ENCODE measurements around the gene CTRB1. TPM values are rescaled to one million over a fixed set of nuclear protein-coding genes. Genes with fewer than 3 reads are reported as not detected.

The CTRB1 gene
- 15.0 TPM for total RNA-seq

DNA sequence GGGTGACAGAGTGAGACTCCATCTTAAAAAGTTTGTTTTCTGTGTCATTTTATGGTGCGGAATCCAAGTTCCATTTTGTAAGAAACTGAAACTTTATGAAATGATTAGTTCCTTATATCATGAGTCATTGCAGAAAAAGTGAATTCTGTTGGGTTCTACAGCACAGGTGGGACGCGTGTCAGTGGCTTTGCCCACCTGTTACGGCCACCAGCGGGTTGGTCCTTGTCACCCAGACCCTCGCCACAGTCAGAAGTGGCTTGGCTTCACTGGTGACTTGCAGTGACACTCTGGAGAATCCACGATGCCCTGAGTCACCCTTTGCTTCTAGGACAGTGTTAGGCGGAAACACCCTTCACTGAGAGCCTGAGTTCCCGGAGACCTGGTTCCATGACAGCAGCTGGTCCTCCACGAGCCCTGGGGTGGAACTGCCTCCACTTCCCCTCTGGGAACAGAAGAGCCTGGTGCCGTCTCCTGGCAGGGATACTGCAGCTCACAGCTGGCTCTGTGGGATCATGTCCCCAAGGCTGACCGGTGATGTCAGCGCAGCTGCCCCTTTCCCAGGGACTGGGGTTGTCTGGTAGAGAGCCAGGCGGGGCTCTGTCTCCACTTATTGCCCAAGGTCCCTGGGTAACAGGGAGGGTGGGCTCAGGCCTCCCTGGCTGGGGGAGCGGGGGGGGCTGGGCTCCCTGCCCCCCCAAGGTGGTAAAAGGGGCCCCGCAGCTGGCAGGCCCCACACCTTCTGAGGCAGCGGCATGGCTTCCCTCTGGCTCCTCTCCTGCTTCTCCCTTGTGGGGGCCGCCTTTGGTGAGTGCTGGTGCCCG, at the start of gene CTRB1:
Gene CTRB1 (plus strand): TSS at position 733 of the 821 bp plus-strand sequence. CDS start 20 bp downstream, at position 753.
- no peak for DNase-seq (ENCODE audit: low spot score)

DNA sequence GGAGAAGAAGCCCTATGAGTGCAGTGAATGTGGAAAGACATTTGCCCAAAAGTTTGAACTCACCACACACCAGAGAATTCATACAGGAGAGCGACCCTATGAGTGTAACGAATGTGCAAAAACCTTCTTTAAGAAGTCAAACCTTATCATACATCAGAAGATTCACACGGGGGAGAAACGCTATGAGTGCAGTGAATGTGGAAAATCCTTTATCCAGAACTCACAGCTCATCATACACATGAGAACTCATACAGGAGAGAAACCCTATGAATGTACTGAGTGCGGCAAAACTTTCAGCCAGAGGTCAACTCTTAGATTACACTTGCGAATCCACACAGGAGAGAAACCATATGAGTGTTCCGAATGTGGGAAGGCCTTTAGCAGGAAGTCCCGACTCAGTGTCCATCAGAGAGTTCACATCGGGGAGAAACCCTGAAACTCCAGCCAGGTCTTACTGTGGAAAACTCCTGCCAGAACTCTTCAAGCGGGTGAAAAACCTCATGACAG, 48.8 kb upstream of the CTRB1 start:
- no peak for DNase-seq (ENCODE audit: low spot score)

DNA sequence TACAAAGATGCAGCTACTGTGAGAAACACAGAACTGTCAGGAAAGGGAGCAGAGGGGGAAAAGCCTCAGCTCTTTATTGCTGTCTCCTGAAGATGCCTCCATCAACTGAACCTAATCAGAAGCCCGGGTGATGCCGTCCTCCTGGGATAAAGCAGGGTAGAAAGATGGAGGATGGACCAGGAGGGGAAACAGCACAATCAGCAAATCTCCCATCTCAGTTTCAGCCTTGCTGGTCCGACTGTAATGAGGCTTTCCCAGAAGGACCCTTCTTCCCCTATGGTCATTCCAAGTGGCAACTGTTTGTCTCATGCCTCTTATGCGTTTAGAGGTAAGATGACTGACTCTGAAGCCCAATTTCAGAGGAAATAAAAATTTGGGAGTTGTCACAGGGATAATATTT, 46.2 kb upstream of the CTRB1 start:
- no peak for DNase-seq (ENCODE audit: low spot score)

DNA sequence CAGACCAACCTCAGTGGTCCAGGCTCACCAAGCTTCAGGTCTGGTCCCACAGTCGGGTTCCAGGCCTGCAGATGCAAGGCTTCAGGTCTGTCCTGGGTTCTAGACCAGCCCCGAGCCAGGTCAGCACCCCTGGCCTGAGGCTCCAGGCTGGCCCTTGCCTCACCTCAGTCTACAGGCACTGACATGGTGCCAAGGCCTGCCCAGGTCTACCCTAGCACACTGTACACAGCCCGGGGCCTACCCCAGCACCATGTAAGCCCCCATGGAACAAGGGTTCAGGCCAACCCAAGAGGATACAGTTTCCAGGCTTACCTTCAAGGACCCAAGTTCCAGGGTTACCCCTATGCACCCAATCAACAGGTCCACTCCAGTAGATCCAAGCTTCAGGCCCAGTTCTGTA, 43.7 kb upstream of the CTRB1 start:
- DNase-seq (ENCODE audit: low spot score) = no peak

DNA sequence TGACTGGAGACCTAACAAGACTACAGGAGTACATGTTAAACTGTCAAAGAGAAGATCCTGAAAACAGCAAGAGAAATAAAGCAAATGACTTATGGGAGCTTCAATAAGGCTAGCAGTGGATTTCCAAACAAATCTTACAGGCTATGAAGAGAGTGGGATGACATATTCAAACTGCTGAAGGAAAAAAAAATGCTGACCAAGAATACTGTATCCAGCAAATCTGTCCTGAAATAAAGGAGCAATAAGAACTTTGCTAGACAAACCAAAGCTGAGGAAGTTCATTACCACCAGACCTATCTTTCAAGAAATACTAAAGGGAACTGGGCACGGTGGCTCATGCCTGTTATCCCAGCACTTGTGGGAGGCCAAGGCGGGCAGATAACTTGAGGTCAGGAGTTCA, 41.9 kb upstream of the CTRB1 start:
- DNase-seq (ENCODE audit: low spot score) = no peak

DNA sequence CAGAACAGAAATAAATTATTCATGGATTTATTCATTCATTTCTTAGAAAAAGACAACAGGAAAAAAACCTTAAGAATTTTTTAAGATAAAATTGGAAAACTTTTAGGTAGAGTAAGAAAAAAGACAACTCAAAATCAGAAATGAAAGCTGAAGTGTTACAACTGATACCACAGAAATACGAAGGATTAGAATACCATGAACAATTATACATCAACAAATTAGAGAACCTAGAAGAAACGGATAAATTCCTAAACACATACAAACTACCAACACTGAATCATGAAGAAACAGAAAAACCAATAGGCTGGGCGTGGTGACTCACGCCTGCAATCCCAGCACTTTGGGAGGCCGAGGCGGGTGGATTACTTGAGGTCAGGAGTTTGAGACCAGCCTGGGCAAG, 39.6 kb upstream of the CTRB1 start:
- DNase-seq (ENCODE audit: low spot score) = no peak

DNA sequence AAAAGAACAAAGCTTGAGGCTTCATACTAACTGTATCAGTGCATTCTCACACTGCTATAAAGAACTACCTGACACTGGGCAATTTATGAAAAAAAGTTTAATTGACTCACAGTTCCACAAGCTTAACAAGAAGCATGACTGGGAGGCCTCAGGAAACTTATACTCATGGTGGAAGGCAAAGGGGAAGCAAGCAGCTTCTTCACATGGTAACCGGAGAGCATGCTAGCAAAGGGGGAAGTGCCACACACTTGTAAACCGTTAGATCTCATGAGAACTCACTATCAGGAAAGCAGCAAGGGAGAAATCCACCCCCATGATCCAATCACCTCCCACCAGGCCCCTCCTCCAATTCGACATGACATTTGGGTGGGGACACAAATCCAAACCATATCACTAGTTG, 37.2 kb upstream of the CTRB1 start:
- DNase-seq (ENCODE audit: low spot score) = no peak

DNA sequence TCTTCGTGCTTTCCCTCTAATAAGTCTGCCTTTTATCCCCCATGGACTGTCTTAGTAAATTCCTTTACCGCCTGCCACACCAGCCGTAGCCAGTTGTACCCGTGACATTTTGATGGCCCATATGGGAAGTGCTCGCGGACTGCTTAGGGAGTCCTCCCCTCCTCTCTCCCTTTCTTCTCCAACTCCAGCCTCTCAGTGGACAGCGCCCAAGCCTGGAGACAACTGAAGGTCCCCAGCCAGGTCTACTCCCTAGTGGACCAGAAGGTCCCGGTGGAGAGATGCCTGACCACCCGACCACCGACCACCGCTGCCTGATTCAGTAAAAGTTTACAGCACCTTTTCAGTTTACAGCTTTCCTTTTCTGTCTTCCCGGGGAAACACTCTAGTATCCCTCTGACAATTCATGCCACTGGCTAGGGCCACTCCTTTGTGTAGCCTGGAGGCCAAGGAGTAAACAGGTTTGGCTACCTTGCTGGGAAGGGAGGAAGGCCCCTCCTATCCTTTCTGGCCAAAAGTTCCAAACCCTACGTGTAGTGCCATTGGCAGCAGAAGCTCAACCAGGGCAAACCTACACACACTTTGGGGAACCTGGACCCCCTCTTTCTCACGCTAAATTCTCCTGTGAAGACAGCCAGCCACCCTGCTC, 29.8 kb upstream of the CTRB1 start:
- DNase-seq (ENCODE audit: low spot score) = no peak

DNA sequence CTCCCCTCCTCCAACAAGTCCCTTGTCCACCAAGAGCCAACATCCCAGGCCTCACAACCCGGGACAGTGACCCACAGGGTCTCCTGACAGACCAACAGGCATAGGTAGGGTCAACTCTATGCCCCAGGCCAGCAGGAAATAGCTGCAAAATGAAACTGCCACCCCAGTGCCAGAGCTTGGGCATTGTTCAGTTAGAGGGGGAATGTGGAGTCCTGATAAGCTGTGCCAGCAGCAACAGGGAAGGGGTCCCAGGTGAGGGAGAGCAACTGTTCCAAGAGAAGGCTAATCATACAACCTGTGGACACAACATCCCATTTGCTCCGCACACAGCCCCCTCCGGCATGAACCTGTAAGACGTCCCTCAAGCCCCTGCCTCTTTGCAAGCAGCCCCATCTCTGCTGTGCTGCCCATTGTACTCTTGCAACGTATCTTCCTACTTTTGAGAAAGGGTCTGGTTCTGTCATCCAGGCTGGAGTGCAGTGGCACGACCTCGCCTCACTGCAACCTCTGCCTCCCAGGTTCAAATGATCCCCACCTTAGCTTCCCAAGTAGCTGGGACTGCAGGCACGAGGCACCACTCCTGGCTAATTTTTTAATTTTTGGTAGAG, 29.0 kb upstream of the CTRB1 start:
- DNase-seq (ENCODE audit: low spot score) = no peak

DNA sequence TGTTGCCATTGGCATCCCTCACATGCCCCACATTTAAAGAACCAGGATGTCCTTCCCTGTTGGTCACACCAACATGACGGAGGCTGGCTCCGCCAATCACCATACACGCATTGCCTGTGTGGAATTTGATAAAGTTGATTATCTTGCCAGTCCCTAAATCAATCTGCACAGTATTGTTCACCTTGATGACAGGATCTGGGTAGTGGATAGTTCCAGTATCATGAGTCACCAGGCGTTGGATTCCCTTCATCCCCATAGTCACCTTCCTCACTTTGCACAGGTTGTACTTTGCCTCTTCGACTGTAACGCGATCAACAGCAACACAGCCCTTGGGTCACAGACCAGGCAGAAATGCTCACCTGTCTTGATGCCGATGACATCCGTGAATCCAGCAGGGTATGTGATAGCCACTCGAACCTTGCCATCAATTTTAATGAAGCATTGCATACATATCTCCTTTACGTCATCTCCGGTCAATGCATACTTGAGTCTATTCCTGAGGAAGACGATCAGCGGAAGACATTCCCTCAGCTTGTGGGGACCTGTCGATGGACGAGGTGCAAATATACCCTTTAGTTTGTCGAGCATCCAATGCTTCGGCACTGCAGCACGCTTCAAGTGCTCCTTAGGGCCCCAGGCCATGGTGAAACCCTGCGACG, 26.1 kb upstream of the CTRB1 start:
- DNase-seq (ENCODE audit: low spot score) = peak; percentile 81

DNA sequence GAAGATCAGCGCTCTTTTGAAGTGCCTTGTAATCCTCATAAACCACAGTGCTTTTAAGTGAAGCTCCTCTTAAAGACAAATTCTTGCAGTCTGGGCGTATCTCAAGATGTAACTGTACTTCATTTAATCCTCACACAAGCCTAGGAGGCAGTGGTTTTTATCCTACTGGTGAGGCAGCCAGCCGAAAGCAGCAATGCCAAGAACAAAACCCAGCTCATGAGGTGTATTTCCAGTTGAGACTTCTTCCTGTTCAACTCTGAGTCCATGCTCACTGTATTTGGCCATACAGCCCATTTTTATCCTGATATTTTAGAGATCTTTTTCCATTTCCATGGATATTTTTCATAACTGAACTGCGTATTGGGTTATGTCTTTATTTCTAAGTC, 25.5 kb upstream of the CTRB1 start:
- no peak for DNase-seq (ENCODE audit: low spot score)

DNA sequence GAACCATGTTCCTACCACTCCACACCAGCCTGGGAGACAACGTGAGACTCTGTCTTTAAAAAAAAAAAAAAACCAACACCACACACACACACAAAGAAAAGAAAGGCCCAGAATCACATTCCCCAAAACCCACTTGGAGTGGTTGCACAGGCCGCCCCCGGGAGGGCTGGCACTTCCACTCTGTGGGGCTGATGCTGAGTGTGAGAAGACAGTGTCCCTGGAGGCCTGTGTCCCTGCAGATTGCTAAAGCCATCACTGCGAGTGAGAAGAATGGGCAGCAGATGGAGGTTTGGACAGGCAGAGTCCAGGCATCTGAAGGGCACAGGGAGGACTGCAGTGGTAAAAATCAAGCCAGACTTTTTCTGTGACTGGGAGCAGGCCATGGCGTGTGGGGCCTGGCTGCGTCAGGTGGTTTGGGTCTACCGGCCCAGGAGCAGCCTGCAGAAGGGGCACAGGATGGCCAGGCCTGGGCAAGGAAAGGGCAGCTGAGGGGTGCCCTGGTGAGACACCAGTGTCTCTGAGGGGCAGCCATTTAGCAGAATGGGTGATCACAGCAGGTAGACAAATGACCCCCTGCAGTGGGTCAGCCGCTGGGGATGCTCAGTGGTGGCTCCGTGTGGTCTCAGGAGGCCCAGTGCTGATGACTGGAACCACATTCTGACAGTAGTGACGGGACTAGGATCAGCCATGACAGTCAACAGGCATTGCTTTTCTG, 24.9 kb upstream of the CTRB1 start:
- DNase-seq (ENCODE audit: low spot score) = no peak

DNA sequence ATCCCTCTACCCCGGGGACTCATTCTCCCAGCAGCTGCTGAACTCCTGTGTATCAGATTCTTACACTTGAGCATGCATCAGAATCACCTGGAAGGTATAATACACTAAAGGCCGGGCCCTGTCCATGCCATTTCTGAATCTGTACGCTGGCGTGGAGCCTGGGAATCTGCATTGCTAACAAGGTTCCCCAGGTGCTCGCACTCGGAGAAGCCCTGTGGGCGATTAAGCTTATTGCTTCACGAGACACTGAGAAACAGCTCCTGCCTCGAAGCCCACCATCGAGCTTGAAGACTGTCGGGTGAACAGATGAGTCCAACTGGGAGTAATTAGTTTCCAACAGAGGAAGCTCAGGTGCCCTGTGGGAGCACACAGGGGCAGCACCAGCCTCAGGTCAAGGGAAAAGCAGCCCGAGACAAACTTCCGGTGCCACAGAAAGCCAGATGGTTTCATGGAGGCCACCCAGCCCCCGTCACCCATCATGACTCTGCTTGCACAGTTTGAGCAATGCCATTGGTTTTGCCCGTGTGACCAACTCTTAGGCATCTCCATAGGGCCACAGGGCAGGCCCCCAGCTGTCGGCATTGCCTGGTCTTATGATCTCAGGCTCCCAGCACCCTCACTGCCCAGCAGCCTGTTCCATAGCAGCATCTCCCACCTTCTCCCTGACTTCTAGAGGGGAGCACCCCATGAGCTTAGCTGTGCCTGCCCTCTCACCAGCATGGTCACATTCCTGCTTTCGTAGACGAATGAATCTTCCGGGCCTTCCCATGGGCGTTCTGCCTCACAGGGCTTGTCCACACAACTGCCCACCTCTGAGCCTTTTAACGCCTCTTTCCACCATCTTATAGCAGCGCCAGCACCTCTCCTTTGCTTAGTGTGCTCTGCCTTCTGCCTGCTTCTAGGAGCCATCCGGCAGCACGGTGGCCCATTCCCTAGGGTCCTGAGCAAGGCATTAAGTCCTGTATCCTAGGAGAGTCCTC, 22.7 kb upstream of the CTRB1 start:
- no peak for DNase-seq (ENCODE audit: low spot score)

DNA sequence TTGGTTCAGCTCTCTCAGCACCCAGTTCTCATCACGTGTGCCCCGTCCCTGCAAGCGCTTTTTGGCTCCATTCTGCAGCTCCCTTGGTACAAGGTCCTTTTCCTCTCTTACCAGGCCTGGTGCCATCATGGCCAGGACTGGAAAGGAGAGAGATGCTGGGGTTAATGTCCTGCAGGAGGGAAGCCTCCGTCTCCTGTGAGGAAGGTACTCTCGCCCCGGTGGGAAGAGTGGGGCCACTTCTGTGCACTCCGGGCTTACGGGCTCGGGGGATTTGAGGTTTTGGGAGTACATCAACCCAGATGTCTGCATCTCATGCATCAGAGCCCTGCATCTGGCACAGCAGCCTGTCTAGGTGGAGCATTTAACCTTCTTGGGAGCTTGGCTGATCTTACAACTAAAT, 22.0 kb upstream of the CTRB1 start:
- DNase-seq (ENCODE audit: low spot score) = no peak

DNA sequence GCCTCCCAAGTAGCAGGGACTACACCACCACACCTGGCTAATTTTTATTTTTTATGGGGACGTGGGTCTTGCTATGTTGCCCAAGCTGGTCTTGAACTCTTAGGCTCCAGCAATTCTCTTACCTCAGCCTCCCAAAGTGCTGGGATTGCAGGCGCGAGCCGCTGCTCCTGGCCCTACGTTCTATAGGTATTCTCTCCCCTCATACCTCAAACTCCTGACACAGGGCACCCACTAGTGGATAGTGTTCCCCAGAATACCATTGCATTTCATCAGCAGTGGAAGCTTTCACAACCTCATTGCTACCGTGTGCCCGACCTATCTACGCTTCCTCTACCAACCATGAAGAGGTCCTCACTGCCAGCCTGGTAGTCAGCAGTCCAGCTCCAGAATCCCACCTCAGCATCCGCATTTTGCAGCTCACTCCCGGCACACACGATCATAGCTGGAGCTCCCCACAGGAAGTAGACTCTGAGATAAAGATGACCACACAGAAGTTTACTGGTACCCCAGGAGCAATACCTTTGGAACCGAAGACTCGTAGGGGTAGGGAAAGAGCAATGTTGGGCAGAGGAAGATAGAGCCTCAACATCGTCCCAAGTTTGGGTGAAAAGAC, 21.2 kb upstream of the CTRB1 start:
- DNase-seq (ENCODE audit: low spot score) = no peak

DNA sequence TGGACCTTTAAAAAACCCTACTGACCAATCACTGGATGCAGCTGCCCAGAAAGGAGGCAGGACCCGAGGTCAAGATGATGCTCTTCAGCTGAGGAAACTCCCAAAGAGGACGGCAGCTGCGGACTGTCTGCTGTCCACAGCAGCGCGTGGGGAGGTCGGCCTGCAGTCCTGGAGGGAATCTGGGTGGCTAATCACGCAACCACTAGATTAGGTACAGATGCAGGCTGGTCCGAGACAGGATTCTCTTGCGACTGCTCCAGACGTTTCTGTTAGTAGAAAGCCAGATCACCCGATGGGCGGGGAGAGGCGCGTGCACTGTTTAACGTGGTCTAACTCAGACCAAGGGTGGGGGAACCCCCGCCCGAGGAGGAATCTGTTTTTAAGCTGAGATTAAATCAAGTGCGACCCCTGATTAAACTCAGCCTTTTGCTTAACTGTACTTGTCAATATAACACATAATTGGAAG, 20.6 kb upstream of the CTRB1 start:
- DNase-seq (ENCODE audit: low spot score) = peak; percentile 33

DNA sequence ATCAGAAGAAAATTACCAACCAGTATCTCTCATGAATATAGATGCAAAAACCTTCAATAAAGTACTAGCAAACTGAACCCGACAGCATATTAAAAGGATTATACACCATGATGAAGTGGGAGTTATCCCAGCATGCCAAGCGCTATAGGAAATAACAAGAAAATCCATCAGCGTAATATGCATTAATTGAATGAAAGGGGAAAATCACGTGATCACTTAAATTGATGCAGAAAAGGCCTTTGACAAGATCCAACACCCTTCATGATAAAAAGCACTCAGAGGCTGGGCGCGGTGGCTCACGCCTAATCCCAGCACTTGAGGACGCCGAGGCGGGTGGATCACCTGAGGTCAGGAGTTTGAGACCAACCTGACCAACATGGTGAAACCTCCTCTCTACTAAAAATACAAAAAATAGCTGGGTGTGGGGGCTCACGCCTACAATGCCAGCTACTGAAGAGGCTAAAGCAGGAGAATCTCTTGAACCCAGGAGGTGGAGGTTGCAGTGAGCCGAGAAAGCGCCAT, 16.7 kb upstream of the CTRB1 start:
- no peak for DNase-seq (ENCODE audit: low spot score)

DNA sequence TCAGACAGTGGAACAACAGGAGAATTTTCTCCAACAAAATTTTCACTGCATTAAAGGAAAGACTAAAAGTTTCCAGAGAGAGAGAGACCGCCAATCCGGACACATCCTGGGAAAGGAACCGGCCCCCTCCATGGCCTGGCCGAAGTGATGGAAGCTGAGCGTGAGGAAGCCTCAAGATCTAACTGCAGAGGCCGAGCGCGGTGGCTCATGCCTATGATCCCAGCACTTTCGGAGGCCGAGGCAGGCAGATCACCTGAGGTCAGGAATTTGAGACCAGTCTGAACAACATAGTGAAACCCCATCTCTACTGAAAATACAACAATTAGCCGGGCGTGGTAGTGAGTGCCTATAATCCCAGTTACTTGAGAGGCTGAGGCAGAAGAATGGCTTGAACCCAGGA, 15.7 kb upstream of the CTRB1 start:
- DNase-seq (ENCODE audit: low spot score) = no peak

DNA sequence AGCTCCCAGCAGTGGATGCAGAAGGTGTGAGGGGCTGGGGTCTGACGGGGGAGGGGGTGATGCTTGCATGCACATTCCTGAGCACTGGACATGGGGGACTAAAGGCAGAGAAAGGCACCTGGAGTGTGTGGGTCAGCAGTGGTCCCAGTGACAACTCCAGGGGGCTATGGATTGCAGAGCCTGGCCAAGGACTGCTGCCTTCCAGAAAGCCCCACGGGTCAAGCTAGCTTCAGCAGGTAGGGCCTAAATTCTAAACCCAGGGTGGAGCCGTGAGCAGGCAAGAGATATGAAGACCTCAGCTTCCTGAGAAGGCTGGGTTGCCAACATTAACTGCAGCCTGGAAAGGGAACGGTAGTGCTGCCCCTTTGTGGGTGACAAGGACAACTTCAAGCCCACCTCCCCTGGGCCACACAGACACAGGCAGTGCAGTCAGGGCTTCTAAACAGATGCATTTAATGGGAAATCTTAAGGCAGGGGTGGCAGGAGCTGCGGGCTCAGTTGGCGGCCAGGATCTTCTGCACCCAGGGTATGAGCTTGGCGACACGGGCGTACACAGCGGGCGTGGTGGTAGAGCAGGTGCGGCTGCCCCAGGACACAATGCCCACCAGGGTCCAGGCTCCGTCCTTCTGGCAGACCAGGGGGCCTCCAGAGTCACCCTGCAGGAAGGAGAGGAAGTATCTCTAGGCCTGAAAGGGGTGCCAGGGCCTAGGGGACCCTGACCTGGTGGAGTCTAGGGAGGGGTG, 14.9 kb upstream of the CTRB1 start:
- DNase-seq (ENCODE audit: low spot score) = no peak

Measured in mucosa of gallbladder (tissue), 1 donor.